ENCODE results near the gene TOX4.

DNA sequence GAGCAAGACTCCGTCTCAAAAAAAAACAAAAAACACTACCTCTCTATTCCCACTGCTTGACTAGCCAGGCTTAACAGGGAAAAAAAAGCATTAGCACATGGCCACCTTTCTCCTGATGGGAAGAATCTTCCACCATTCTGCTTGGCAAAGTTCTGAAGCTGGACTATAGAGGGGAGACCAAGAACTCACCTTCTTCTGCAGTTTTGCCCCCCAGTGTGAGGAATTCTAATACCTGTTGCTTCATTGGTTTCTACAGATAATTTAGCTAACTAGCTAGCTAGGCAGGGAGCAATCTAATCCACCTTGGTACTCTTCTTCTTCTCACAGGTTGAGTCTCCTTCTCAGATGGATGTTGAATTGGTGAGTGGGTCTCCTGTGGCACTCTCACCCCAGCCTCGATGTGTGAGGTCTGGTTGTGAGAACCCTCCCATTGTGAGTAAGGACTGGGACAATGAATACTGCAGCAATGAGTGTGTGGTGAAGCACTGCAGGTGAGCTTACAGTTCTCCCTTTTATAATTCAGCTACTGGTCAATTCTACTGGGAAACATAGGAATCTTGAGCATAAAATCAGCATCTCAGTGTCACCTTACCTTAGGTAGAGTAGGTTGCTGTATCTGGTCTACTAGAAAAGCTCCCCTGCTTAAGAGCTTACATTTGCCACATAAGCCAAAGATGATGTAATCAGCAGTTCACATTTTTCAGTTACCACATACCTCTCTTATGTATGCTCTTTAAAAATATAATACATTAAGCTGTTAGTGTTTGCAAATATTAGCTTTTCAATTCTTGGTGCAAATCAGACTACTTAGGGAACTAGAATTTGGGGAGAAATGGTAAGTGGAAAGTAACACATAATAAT lies 18.1 kb downstream of the TOX4 start:
- TF ChIP-seq, protein P1, sequence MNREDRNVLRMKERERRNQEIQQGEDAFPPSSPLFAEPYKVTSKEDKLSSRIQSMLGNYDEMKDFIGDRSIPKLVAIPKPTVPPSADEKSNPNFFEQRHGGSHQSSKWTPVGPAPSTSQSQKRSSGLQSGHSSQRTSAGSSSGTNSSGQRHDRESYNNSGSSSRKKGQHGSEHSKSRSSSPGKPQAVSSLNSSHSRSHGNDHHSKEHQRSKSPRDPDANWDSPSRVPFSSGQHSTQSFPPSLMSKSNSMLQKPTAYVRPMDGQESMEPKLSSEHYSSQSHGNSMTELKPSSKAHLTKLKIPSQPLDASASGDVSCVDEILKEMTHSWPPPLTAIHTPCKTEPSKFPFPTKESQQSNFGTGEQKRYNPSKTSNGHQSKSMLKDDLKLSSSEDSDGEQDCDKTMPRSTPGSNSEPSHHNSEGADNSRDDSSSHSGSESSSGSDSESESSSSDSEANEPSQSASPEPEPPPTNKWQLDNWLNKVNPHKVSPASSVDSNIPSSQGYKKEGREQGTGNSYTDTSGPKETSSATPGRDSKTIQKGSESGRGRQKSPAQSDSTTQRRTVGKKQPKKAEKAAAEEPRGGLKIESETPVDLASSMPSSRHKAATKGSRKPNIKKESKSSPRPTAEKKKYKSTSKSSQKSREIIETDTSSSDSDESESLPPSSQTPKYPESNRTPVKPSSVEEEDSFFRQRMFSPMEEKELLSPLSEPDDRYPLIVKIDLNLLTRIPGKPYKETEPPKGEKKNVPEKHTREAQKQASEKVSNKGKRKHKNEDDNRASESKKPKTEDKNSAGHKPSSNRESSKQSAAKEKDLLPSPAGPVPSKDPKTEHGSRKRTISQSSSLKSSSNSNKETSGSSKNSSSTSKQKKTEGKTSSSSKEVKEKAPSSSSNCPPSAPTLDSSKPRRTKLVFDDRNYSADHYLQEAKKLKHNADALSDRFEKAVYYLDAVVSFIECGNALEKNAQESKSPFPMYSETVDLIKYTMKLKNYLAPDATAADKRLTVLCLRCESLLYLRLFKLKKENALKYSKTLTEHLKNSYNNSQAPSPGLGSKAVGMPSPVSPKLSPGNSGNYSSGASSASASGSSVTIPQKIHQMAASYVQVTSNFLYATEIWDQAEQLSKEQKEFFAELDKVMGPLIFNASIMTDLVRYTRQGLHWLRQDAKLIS (CRISPR knock-in tag; IDR thresholded peaks at IDR 0.05), result no peak
- TF ChIP-seq NR2C2 (CRISPR knock-in tag; IDR thresholded peaks at IDR 0.05) (no peak), NR2C2 (tag; IDR thresholded peaks at IDR 0.05) (no peak)
